ENCODE results near the gene PPA1. TPM values are rescaled to one million over a fixed set of nuclear protein-coding genes. Genes with fewer than 3 reads are reported as not detected.

PPA1 gene
- total RNA-seq, 1 donor from 2014 or later, result 201 TPM

GRCh38 chr10:70193391-70193844 lies 39.8 kb downstream of the PPA1 start:
- no peak for DNase-seq (ENCODE audit: low read depth)
- H3K36me3 ChIP-seq (ENCODE audit: control insufficient read depth, insufficient read depth, low read length), result no peaks in the 10 kb centered on the region
- TF ChIP-seq, protein P1, sequence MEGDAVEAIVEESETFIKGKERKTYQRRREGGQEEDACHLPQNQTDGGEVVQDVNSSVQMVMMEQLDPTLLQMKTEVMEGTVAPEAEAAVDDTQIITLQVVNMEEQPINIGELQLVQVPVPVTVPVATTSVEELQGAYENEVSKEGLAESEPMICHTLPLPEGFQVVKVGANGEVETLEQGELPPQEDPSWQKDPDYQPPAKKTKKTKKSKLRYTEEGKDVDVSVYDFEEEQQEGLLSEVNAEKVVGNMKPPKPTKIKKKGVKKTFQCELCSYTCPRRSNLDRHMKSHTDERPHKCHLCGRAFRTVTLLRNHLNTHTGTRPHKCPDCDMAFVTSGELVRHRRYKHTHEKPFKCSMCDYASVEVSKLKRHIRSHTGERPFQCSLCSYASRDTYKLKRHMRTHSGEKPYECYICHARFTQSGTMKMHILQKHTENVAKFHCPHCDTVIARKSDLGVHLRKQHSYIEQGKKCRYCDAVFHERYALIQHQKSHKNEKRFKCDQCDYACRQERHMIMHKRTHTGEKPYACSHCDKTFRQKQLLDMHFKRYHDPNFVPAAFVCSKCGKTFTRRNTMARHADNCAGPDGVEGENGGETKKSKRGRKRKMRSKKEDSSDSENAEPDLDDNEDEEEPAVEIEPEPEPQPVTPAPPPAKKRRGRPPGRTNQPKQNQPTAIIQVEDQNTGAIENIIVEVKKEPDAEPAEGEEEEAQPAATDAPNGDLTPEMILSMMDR (IDR thresholded peaks at IDR 0.05; ENCODE audit: insufficient read depth, low read length, poor library complexity, severe bottlenecking), result no peak
- H3K4me3 ChIP-seq (ENCODE audit: low read depth, low read length), result no peak overlapping the region
- H3K27me3 ChIP-seq (ENCODE audit: control insufficient read depth, insufficient read depth, low read length), result no peaks in the 10 kb centered on the region

DNA sequence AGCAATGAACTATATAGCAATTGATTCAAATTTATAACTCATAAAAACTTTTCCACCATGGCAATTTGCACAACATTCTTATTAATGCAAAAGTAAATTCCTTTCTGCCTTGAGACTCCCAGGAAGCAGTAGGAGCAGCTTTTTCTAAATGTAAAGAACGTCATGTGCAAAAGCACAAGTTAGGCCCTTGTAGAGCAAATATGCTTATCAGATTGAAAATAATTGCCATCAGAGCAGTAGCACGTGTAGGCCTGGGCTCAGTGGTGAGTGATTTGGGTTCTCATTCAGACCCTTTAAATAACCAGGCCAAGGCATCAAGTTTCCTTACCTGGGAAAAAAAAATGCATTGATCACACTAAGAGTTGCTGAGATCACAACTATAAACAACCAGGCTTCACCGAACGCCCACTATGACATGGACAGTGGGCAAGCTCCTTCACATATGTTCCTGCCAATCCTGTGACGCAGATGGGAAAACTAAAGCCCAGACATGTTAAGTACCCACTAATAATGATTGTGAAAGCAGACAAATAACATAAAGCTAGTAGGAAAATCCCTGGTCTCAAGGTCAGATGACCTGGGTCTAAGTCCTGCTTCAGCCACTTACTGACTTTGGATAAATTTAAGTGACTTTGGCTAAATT lies 40.8 kb downstream of the PPA1 start:
- TF ChIP-seq, protein P1 (IDR thresholded peaks at IDR 0.05; ENCODE audit: insufficient read depth, low read length, poor library complexity, severe bottlenecking), result no peak
- Histone ChIP-seq H3K27me3 (ENCODE audit: control insufficient read depth, insufficient read depth, low read length) (no peaks in the 10 kb centered on the region), H3K36me3 (ENCODE audit: control insufficient read depth, insufficient read depth, low read length) (no peaks in the 10 kb centered on the region), H3K4me3 (ENCODE audit: low read depth, low read length) (no peak overlapping the region)
- no peak for DNase-seq (ENCODE audit: low read depth)

- TF ChIP-seq, protein P1 (IDR thresholded peaks at IDR 0.05; ENCODE audit: insufficient read depth, low read length, poor library complexity, severe bottlenecking), result no peak
- no peaks in the 10 kb centered on the region for H3K27me3 ChIP-seq (ENCODE audit: control insufficient read depth, insufficient read depth, low read length)
- H3K4me3 ChIP-seq (ENCODE audit: low read depth, low read length), result no peak overlapping the region
- no peaks in the 10 kb centered on the region for H3K36me3 ChIP-seq (ENCODE audit: control insufficient read depth, insufficient read depth, low read length)
- no peak for DNase-seq (ENCODE audit: low read depth)
These were observed 41.3 kb downstream of the PPA1 start for GRCh38 chr10:70191972-70192305.

DNA sequence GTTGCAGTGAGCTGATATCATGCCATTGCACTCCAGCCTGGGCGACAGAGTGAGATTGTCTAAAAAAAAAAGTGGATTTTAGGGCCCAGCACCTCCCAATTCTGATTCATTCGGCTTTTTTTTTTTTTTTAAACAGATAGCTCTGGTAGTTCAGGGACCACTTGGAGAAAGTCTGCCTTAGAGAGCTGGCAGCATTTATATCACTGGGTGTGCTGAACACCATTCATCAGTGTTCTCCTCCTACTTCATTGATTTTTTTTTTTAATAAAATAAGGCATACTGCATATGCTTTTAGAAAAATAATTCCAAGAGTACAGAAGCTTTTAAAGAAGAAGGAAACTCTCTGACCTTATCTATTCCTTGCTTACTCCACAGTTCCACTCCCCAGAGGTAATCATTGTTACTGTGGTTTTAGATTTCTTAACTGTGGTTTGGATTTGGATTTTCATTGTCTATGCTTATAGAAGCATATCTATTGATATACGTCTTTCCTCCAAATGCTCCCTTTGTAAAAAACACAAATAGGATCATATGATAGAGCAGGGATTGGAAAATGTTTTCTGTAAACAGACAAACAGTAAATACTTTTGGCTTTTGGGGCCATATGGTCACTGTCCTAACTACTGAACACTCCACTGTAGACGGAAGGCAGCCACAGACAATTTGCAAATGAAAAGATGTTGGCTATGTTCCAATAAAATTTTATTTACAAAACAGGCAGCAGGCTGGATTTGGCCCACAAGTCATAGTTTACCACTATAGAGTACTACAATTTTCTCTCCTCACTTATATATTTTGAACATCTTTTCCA lies 41.9 kb downstream of the PPA1 start:
- Histone ChIP-seq H3K27me3 (ENCODE audit: control insufficient read depth, insufficient read depth, low read length) (no peaks in the 10 kb centered on the region), H3K36me3 (ENCODE audit: control insufficient read depth, insufficient read depth, low read length) (no peaks in the 10 kb centered on the region), H3K4me3 (ENCODE audit: low read depth, low read length) (no peak overlapping the region)
- no peak for DNase-seq (ENCODE audit: low read depth)
- TF ChIP-seq, protein P1 (IDR thresholded peaks at IDR 0.05; ENCODE audit: insufficient read depth, low read length, poor library complexity, severe bottlenecking), result no peak

DNA sequence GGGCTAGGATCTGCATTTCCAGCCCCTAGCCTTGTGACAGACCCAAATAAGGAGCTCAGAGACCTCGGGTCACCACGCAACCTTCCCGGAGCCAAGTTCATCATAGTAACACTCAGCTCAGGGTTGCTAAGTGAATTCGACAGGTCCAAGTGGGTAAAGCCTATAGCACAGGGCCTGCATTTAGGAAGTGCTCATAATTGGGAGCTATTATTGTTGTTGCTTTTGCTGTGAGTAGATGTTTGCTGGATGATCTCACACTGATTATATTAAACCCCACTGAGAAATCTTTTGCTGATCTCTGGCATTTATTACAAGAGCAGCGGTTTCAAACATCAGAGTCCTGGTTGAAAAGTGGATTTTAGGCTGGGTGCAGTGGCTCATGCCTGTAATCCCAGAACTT lies 42.6 kb downstream of the PPA1 start:
- DNase-seq (ENCODE audit: low read depth), result no peak
- H3K4me3 ChIP-seq (ENCODE audit: low read depth, low read length), result no peak overlapping the region
- H3K36me3 ChIP-seq (ENCODE audit: control insufficient read depth, insufficient read depth, low read length), result no peaks in the 10 kb centered on the region
- TF ChIP-seq, protein P1 (IDR thresholded peaks at IDR 0.05; ENCODE audit: insufficient read depth, low read length, poor library complexity, severe bottlenecking), result no peak
- H3K27me3 ChIP-seq (ENCODE audit: control insufficient read depth, insufficient read depth, low read length), result no peaks in the 10 kb centered on the region

Data from kidney epithelial cell (primary cell).